ENCODE measurements around the gene IL11RA. TPM values are rescaled to one million over a fixed set of nuclear protein-coding genes. Genes with fewer than 3 reads are reported as not detected.

Gene IL11RA
- total RNA-seq, 2 experiments from 2014 or later, result 16.7 to 20.1 TPM

DNA sequence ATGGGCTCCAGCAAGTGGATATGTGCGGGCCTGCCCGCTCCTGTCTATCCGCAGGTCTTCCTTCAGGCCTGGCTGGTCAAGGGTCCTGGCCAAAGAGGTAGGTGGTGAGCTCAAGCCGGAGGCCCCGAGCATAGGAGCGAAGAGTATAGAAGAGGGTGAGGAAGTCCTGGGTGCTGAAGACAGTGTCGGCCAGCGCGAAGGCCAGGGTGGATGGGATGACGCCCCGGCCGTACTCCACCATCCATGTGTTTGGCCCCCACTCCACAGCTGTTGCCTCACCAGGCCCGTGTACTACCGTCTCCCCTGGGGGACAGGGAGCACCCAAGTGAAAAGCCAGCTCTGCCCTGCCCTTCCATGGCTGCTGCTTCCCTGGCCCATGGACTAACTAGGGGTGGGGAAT lies 16.4 kb upstream of the IL11RA start:
- no TSS peak for BruUV-seq (replicated peaks)
- Histone ChIP-seq H2AFZ (ENCODE audit: low read length) (no peak overlapping the region), H3K79me2 (ENCODE audit: insufficient read depth, low read depth, low read length) (peaks cover 20% of the 10 kb centered on the region), H3K4me2 (ENCODE audit: low read length) (peak overlapping the region; percentile 92), H3K4me3 (ENCODE audit: low read depth, low read length, poor library complexity, severe bottlenecking) (peak overlapping the region; percentile 86), H3K9me2 (ENCODE audit: insufficient read depth, low read length) (no peaks in the 10 kb centered on the region), H3K9me3 (ENCODE audit: low read length) (no peaks in the 10 kb centered on the region), H4K20me1 (ENCODE audit: insufficient read depth, low read length) (0 out of 2 replicates have a peak, but pooled peaks cover 5% of the 10 kb centered on the region), H3K27ac (ENCODE audit: low read depth, low read length, poor library complexity, severe bottlenecking) (no peak overlapping the region), H3K4me1 (ENCODE audit: insufficient read depth, low read length, poor library complexity, severe bottlenecking) (peaks cover 24% of the 10 kb centered on the region), H3K36me3 (ENCODE audit: insufficient read depth, low read length) (peaks cover 21% of the 10 kb centered on the region; the same call in 1 of the 2 replicates)
- POLR2A ChIA-PET, result interaction anchor here (0.6 to 7.3 kb wide), 5 partner anchors 12 to 308 kb away, joined by 3 to 66 read pairs (median 12); partner anchors contain the start of genes DCTN3, GALT and RPP25L
- no peak for DNase-seq (ENCODE audit: low spot score)
- intact Hi-C loops (cut with micrococcal nuclease; ENCODE audit: unreplicated experiment), result no loop called here
- CTCF ChIA-PET (ENCODE audit: unreplicated experiment), result interaction anchor here (1.0 to 4.5 kb wide), 2 partner anchors 12 to 16 kb away, joined by 3 to 35 read pairs; partner anchors contain the start of genes DCTN3 and GALT
- no peak for TF ChIP-seq EZH2phosphoT487 (IDR thresholded peaks at IDR 0.05; ENCODE audit: borderline replicate concordance, low read depth, low read length)
- TF ChIP-seq, protein P1, sequence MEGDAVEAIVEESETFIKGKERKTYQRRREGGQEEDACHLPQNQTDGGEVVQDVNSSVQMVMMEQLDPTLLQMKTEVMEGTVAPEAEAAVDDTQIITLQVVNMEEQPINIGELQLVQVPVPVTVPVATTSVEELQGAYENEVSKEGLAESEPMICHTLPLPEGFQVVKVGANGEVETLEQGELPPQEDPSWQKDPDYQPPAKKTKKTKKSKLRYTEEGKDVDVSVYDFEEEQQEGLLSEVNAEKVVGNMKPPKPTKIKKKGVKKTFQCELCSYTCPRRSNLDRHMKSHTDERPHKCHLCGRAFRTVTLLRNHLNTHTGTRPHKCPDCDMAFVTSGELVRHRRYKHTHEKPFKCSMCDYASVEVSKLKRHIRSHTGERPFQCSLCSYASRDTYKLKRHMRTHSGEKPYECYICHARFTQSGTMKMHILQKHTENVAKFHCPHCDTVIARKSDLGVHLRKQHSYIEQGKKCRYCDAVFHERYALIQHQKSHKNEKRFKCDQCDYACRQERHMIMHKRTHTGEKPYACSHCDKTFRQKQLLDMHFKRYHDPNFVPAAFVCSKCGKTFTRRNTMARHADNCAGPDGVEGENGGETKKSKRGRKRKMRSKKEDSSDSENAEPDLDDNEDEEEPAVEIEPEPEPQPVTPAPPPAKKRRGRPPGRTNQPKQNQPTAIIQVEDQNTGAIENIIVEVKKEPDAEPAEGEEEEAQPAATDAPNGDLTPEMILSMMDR (conservative IDR thresholded peaks at IDR 0.05; ENCODE audit: low read length), result no peak

DNA sequence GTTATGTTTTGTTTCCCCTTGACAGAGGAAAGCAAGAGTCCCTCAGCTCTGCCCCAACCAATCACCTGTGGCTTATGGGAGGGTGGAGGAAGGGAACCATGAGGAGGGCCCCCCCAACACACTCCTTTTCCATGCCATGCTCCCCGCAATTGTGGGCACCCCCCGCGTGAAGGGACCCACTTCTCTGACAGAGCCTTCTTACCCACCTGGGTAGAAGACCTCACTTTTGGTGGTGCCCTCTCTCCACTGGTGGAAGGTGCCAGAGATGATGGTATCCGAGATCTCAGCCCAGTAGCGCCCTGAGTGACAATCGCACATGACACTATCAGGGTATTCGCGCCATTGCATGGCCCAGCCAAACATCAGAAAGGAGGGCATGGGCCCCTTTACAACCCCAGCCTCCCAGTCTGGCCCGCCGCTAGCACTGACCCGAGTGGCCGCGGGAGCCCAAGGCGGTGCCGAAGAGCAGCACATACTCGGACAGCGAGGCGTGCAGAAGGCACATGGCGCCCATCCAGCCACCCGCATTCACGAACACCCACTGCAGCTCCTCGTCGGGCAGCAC lies 15.1 kb upstream of the IL11RA start:
- Histone ChIP-seq H3K4me3 (ENCODE audit: low read depth, low read length, poor library complexity, severe bottlenecking) (peak overlapping the region; percentile 86), H3K27ac (ENCODE audit: low read depth, low read length, poor library complexity, severe bottlenecking) (peak overlapping the region; percentile 48), H3K4me1 (ENCODE audit: insufficient read depth, low read length, poor library complexity, severe bottlenecking) (peaks cover 24% of the 10 kb centered on the region), H2AFZ (ENCODE audit: low read length) (peak overlapping the region; percentile 86; the same call in 1 of the 2 replicates), H3K36me3 (ENCODE audit: insufficient read depth, low read length) (peaks cover 21% of the 10 kb centered on the region; the same call in 1 of the 2 replicates), H3K4me2 (ENCODE audit: low read length) (peak overlapping the region; percentile 92), H3K79me2 (ENCODE audit: insufficient read depth, low read depth, low read length) (peaks cover 20% of the 10 kb centered on the region), H4K20me1 (ENCODE audit: insufficient read depth, low read length) (0 out of 2 replicates have a peak, but pooled peaks cover 1% of the 10 kb centered on the region), H3K9me2 (ENCODE audit: insufficient read depth, low read length) (no peaks in the 10 kb centered on the region), H3K9me3 (ENCODE audit: low read length) (no peaks in the 10 kb centered on the region)
- POLR2A ChIA-PET, result interaction anchor here (0.6 to 7.3 kb wide), 7 partner anchors 10 to 1226 kb away, joined by 3 to 66 read pairs (median 5); partner anchors contain the start of genes DCTN3, GALT and RPP25L
- no TSS peak for BruUV-seq (replicated peaks)
- CTCF ChIA-PET (ENCODE audit: unreplicated experiment), result interaction anchor here (4.5 kb wide), 1 partner anchor 11 kb away, joined by 35 read pairs; the partner anchor contains the start of gene GALT
- DNase-seq (ENCODE audit: low spot score), result peak; percentile 36
- TF ChIP-seq, protein P1 (conservative IDR thresholded peaks at IDR 0.05; ENCODE audit: low read length), result no peak
- TF ChIP-seq EZH2phosphoT487 (IDR thresholded peaks at IDR 0.05; ENCODE audit: borderline replicate concordance, low read depth, low read length), result no peak
- intact Hi-C loops (cut with micrococcal nuclease; ENCODE audit: unreplicated experiment), result no loop called here

Measured in OCI-LY7 (cell line).